Endothelial cell (in vitro differentiated cells): Measurements from ENCODE around the gene TMEM150A. TPM values are rescaled to one million over a fixed set of nuclear protein-coding genes. Genes with fewer than 3 reads are reported as not detected.
"Not testable (repeated sequence)": the region's sequence is repeated elsewhere in the genome, so short reads cannot be mapped to it uniquely, and the experiment has no call there.

ENCODE experiments used
- DNase-seq: peaks from one replicate; pipeline ENCODE4 v3.0.0; 2021; ENCODE audit warnings: low spot score
- H3K27ac Mint-ChIP-seq: one replicate; pipeline ENCODE4 v1.8.0; 2021; ENCODE audit warnings: mixed read lengths, inconsistent platforms; ENCODE audit not compliant: unreplicated experiment
- H3K27me3 Mint-ChIP-seq: one replicate; pipeline ENCODE4 v1.8.0; 2021; ENCODE audit warnings: mild to moderate bottlenecking, moderate library complexity, mixed read lengths, inconsistent platforms; ENCODE audit not compliant: unreplicated experiment
- H3K36me3 Mint-ChIP-seq: one replicate; pipeline ENCODE4 v1.8.0; 2021; ENCODE audit warnings: mild to moderate bottlenecking, low read depth, mixed read lengths, inconsistent platforms; ENCODE audit not compliant: unreplicated experiment
- H3K4me1 Mint-ChIP-seq: one replicate; pipeline ENCODE4 v1.8.0; 2021; ENCODE audit warnings: mild to moderate bottlenecking, mixed read lengths, inconsistent platforms; ENCODE audit not compliant: unreplicated experiment
- H3K4me3 Mint-ChIP-seq: one replicate; pipeline ENCODE4 v1.8.0; 2021; ENCODE audit warnings: mild to moderate bottlenecking, mixed read lengths, inconsistent platforms; ENCODE audit not compliant: unreplicated experiment
- H3K9me3 Mint-ChIP-seq: one replicate; pipeline ENCODE4 v1.8.0; 2021; ENCODE audit warnings: mixed read lengths, inconsistent platforms; ENCODE audit not compliant: unreplicated experiment
- total RNA-seq: library from RNA; stranded (reverse); fragmentation: NEBNext Ultra II Directional; extraction: Animal tissue kit (Norgen Biotek cat#: 25700); gene quantifications from one replicate; pipeline ENCODE4 v1.2.1, GENCODE V29; 2021; ENCODE audit not compliant: unreplicated experiment
- TF ChIP-seq, protein P1 (sequence below): fragments of 200-600 bp; sonication (generic); IDR thresholded peaks from one replicate; pipeline ENCODE4 v1.5.0; 2021; ENCODE audit warnings: antibody characterized with exemption; ENCODE audit not compliant: unreplicated experiment

TMEM150A gene
- total RNA-seq, 1 donor from 2014 or later: 42.4 TPM

DNA sequence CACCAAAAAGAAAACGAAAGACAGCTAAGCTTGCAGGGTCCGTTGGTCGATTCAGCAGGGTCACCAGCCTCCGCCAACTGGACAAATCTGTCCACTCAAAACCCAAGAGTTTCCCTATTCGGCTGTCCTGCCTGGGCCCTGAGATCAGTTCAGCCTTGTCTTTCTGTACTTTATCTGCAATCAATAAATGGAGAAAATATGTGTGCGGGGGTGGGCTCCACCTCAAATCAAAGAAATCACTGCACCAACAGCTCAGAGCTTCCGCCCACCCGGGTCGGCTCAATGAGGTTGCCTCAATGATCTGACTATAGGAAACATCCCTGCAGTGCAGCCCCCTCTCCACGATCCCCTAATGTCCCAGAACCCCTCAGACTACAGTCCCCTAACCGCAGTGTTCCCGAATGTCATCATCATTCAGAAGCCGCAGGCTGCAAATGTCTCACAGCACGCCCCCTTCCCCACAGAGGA lies 41.7 kb downstream of the TMEM150A start:
- Mint-ChIP-seq H3K27me3 (peaks cover 7% of the 10 kb centered on the region), H3K9me3 (no peaks in the 10 kb centered on the region), H3K27ac (peak overlapping the region; percentile 85), H3K4me3 (peak overlapping the region; percentile 98), H3K36me3 (peaks cover 9% of the 10 kb centered on the region), H3K4me1 (peaks cover 31% of the 10 kb centered on the region)
- TF ChIP-seq, protein P1, sequence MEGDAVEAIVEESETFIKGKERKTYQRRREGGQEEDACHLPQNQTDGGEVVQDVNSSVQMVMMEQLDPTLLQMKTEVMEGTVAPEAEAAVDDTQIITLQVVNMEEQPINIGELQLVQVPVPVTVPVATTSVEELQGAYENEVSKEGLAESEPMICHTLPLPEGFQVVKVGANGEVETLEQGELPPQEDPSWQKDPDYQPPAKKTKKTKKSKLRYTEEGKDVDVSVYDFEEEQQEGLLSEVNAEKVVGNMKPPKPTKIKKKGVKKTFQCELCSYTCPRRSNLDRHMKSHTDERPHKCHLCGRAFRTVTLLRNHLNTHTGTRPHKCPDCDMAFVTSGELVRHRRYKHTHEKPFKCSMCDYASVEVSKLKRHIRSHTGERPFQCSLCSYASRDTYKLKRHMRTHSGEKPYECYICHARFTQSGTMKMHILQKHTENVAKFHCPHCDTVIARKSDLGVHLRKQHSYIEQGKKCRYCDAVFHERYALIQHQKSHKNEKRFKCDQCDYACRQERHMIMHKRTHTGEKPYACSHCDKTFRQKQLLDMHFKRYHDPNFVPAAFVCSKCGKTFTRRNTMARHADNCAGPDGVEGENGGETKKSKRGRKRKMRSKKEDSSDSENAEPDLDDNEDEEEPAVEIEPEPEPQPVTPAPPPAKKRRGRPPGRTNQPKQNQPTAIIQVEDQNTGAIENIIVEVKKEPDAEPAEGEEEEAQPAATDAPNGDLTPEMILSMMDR: no peak
- no peak for DNase-seq

DNA sequence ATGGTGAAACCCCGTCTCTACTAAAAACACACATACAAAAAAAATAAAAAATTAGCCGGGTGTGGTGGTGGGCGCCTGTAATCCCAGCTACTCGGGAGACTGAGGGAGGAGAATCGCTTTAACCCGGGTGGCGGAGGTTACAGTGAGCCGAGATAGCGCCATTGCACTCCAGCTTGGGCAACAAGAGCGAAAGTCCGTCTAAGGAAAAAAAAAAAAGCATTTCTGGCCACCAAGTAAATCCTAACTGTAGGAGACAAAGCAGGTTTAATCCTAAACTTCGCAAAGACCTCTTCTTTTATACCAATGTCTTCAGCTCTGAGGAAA lies 42.1 kb downstream of the TMEM150A start:
- DNase-seq, H3K9me3 Mint-ChIP-seq, H3K27me3 Mint-ChIP-seq: not testable (repeated sequence)
- Mint-ChIP-seq H3K4me1 (peaks cover 35% of the 10 kb centered on the region), H3K27ac (peak overlapping the region; percentile 85), H3K4me3 (peak overlapping the region; percentile 98), H3K36me3 (peaks cover 12% of the 10 kb centered on the region)

DNA sequence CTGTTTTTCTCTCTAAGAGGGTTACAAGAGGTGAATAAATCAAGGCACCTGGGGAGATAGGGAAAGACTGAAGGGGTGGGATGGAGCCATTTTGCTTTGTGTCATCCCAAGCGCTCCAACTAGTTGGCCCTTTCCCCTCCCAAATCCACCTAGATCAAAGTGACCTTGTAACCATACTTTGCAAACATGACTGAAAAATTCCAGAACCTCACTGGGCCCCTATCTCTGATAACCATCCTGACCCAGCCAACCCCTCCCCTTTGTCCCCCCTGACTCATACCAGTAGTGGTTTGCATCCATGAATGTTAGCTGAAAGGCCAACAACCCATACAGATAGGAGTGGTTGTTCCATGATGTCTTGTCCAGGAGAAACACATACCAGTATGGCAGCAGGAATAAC lies 44.3 kb downstream of the TMEM150A start:
- no peak overlapping the region for H3K27ac Mint-ChIP-seq
- H3K27me3 Mint-ChIP-seq: peaks cover 7% of the 10 kb centered on the region
- peaks cover 24% of the 10 kb centered on the region for H3K36me3 Mint-ChIP-seq
- TF ChIP-seq, protein P1: no peak
- no peaks in the 10 kb centered on the region for H3K9me3 Mint-ChIP-seq
- peaks cover 55% of the 10 kb centered on the region for H3K4me1 Mint-ChIP-seq
- no peak overlapping the region for H3K4me3 Mint-ChIP-seq
- no peak for DNase-seq

DNA sequence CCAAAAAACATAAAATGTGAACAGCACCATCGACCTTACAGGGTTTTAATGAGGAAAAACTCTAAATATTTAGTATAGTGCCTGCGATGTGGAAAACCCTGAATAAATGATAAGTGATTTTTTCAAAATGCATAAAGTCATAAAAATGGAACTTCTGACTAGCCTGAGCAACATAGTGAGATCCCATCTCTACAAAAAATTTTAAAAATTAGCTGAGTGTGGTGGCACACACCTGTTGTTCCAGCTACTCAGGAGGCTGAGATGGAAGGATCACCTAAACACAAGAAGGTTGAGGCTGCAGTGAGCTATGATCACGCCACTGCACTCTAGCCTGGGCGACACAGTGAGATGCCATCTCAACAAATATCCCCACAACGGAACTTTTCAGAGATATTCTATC lies 45.4 kb downstream of the TMEM150A start:
- Mint-ChIP-seq H3K9me3 (no peaks in the 10 kb centered on the region), H3K27ac (no peak overlapping the region), H3K27me3 (peaks cover 7% of the 10 kb centered on the region), H3K4me1 (peaks cover 61% of the 10 kb centered on the region), H3K4me3 (no peak overlapping the region), H3K36me3 (peaks cover 28% of the 10 kb centered on the region)
- TF ChIP-seq, protein P1: no peak
- no peak for DNase-seq

DNA sequence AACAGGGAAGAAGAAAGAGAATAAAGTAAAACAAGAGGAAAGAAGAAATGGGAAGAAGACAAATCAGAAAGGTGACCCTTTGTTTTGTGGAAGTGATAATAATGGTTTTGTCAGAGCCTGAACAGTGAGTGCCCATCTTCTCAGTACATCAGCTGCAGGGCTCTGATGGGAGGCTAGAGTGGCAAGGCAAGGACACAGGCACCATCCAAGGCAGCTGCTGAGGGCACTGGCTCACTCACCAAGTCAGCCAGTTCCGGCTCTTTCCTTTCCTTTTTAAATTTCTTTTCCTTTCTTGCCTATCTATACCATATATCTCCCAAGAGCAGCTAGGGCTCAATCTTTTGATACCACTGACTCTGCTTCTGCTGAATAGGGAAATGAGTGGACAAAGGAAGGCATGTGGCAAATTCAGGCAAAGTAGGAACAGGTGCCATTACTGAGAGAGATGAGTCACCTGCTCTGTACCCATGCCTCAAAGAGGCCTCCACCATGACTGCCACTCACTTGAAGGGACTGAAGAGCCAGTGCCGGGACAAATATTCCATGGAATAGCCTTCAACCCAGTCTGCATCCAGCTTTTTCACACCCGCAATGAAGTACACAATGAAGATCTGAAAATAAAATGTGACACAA lies 47.4 kb downstream of the TMEM150A start:
- H3K27me3 Mint-ChIP-seq: peaks cover 8% of the 10 kb centered on the region
- peaks cover 69% of the 10 kb centered on the region for H3K4me1 Mint-ChIP-seq
- TF ChIP-seq, protein P1: no peak
- peak overlapping the region; percentile 29 for H3K4me3 Mint-ChIP-seq
- no peaks in the 10 kb centered on the region for H3K9me3 Mint-ChIP-seq
- no peak for DNase-seq
- H3K27ac Mint-ChIP-seq: peak overlapping the region; percentile 68
- peaks cover 40% of the 10 kb centered on the region for H3K36me3 Mint-ChIP-seq
